ENCODE data around the gene PRR18.

DNA sequence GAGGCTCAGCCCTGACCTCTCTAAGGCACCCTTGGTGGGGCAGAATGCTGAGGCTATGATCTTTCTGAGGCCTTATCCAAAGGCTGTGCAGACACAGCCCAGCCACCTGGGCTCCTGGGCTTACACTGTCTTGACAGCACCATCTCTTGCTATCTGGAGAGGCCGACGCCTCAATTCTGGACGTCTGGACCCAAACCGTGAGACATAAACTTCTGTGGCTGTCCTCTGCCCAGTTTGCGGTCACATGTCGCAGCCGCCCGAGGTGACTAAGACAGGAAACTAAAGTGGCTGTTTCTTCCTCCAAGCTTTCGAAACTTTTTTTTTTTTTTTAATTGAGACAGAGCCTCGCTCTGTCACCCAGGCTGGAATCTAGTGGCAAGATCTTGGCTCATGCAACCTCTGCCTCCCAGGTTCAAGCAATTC is 49.3 kb downstream of the PRR18 start:
- no peak for TF ChIP-seq CTCF (IDR thresholded peaks at IDR 0.05; ENCODE audit: borderline replicate concordance, extremely low read depth, low read length, poor library complexity, severe bottlenecking)
- TF ChIP-seq EZH2 (IDR thresholded peaks at IDR 0.05; ENCODE audit: borderline replicate concordance, low read depth, low read length, severe bottlenecking), result no peak
